ENCODE results near the gene RHBDD3. TPM values are rescaled to one million over a fixed set of nuclear protein-coding genes. Genes with fewer than 3 reads are reported as not detected.

RHBDD3 gene
- total RNA-seq, 1 donor from 2014 or later: 58.0 TPM

DNA sequence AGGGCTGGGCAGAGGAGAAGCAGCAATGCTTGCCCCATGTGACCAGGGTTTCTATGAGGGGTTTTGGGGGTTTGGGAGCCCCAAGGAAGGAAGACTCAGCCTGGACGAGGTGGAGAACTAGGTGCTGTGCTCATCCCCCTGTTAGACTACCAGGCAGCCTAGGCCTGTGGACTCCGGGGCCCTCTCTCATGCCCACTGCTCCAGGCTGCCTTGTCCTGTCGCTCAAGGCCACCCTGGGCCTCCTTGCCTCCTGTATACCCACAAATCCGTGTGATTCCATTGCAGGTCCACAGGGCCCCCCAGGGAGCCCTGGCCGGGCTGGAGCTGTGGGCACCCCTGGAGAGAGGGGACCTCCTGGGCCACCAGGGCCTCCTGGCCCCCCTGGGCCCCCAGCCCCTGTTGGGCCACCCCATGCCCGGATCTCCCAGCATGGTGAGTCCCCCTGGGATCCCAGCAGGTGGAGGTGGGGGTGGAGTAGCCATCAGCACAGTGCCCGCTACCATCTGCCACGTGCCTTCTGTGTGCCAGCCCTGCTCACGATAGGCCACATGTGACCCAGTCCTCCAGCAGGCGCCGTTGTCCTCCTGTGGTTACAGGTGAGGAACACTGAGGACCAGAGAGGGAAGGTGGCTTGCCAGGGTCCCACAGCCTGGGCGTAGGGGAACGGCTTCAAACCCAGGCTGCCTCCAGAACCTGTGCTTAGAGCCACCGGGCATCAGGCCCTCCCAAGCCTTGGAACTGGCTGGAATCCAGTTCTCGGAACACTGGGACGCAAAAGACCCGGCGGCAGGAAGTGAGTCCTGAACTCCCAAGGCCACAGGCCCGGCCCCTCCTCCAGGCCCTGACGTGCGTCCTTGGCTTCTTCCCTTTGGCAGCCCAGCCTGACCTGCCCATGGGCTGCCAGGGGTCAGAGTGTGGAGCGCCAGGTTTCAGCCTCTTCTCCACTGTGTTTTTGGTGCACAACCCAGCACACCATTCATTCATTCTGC, 35.5 kb downstream of the RHBDD3 start:
- TF ChIP-seq CTCF (IDR thresholded peaks at IDR 0.05; ENCODE audit: unreplicated experiment): no peak
- no peak overlapping the region for H3K27ac Mint-ChIP-seq
- no peaks in the 10 kb centered on the region for H3K4me1 Mint-ChIP-seq
- no peaks in the 10 kb centered on the region for H3K27me3 Mint-ChIP-seq (ENCODE audit: low read depth)
- H3K4me3 Mint-ChIP-seq: no peak overlapping the region
- peaks cover 6% of the 10 kb centered on the region for H3K36me3 Mint-ChIP-seq
- DNase-seq (ENCODE audit: low spot score in 2 of 2, unreplicated experiment in 2 of 2): no peak
- peaks cover 10% of the 10 kb centered on the region for H3K9me3 Mint-ChIP-seq

DNA sequence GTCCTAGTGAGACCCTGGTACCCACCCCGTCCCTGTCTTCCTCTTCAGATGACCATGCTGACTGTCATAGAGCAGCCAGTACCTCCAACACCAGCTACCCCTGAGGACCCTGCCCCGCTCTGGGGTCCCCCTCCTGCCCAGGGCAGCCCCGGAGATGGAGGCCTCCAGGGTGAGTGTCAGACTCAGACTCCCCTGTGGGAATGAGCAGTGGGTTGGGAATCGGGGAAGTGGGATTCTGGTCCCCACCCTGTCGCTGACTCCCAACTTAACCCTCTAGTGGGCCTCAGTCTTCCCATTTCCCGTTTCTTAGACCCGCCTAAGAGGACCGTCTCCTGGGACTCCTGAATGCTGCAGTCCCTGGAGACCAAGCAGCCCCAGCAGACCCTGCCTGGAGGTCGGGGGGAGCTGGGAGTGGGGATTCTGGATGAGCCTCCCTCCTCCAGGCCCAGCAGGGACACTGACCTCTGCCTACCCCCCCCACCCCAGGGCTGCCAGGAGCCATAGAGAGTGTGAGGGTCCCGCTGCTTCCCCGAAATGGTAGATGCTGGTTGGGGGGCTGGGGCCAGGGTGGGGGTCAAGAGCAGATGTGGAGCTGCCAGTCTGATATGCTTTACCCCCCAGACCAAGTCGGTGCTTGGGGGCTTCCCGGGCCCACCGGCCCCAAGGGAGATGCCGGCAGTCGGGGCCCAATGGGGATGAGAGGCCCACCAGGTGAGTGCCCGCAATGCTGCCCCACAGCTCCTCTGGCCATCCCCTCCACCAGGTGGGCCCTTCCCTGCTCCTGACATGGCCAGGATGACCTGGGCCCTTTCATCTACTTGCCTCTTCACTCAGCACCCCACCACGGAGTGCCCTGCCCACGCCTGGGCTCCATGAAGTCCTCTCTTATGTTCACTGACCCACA, 36.6 kb downstream of the RHBDD3 start:
- no peaks in the 10 kb centered on the region for H3K4me1 Mint-ChIP-seq
- H3K27ac Mint-ChIP-seq: no peak overlapping the region
- no peaks in the 10 kb centered on the region for H3K27me3 Mint-ChIP-seq (ENCODE audit: low read depth)
- H3K4me3 Mint-ChIP-seq: no peak overlapping the region
- DNase-seq (ENCODE audit: low spot score in 2 of 2, unreplicated experiment in 2 of 2): no peak
- peaks cover 6% of the 10 kb centered on the region for H3K36me3 Mint-ChIP-seq
- no peak for TF ChIP-seq CTCF (IDR thresholded peaks at IDR 0.05; ENCODE audit: unreplicated experiment)
- H3K9me3 Mint-ChIP-seq: peaks cover 10% of the 10 kb centered on the region

DNA sequence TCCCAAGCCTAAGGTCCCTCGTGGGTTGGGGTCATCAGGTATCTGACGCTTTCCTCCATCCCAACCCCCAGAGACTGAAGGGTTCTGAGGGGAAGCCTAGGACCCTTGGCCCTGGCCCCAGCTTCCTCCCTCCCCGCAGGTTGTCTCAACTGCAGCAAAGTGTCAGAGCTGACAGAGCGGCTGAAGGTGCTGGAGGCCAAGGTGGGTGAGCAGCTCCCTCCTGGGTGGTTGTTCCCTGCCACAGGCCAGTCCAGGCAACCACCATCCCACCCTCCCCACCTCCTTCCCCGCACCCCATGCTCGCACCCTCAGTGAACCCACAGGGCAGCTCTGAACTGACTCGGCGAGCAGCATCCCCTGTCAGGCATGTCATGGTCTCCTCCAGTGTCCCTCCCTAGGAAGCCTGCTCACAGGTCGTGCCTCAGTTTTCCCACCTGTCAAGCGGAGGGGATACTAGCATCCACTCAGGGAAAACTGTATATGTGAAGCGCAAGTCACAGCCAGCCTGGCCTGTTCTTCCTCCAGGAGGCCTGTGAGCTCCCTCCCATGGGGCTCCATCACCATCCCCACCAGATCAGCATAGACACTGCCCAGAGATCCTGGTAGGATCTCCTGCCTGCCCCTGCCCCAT, 41.3 kb downstream of the RHBDD3 start:
- no peaks in the 10 kb centered on the region for H3K9me3 Mint-ChIP-seq
- H3K4me3 Mint-ChIP-seq: no peak overlapping the region
- no peak overlapping the region for H3K27ac Mint-ChIP-seq
- no peak for DNase-seq (ENCODE audit: low spot score in 2 of 2, unreplicated experiment in 2 of 2)
- H3K4me1 Mint-ChIP-seq: no peaks in the 10 kb centered on the region
- TF ChIP-seq CTCF (IDR thresholded peaks at IDR 0.05; ENCODE audit: unreplicated experiment): no peak
- H3K27me3 Mint-ChIP-seq (ENCODE audit: low read depth): no peaks in the 10 kb centered on the region
- H3K36me3 Mint-ChIP-seq: no peaks in the 10 kb centered on the region

DNA sequence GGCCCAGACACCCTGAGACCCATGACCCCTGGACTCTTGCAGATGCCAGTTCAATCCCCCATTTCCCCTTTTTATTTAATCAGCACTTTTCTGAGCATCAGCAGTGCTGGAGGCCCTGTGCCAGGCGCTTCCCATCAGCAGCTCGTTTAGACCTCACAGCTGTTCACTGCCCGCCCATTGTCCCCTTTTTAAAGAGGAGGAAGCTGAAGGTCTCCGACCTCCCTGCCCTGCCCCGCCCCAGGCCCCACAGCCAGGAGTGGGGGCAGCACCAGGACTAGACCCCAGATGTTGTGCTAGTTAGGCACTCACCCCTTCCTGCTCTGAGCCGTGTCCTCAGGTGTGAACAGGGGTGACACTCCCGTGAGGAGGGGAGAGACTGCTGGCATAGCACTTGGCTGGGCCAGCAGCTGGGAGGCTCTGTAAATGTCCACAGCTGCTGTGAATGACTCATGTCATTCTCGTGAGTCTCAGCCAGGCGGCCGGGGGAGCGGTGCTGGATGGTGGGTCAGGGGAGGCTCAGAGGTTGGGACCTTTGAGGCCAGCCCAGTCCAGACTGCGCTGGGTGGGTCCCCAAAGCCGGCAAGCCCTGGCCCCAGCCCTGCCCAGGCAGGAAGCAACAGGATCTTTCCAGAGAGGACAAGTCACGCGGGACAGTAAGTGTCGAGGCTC, 42.2 kb downstream of the RHBDD3 start:
- no peaks in the 10 kb centered on the region for H3K27me3 Mint-ChIP-seq (ENCODE audit: low read depth)
- no peak overlapping the region for H3K27ac Mint-ChIP-seq
- no peaks in the 10 kb centered on the region for H3K36me3 Mint-ChIP-seq
- H3K9me3 Mint-ChIP-seq: no peaks in the 10 kb centered on the region
- H3K4me1 Mint-ChIP-seq: no peaks in the 10 kb centered on the region
- no peak for DNase-seq (ENCODE audit: low spot score in 2 of 2, unreplicated experiment in 2 of 2)
- TF ChIP-seq CTCF (IDR thresholded peaks at IDR 0.05; ENCODE audit: unreplicated experiment): no peak
- H3K4me3 Mint-ChIP-seq: no peak overlapping the region

- Mint-ChIP-seq H3K27ac (no peak overlapping the region), H3K27me3 (ENCODE audit: low read depth) (no peaks in the 10 kb centered on the region), H3K9me3 (no peaks in the 10 kb centered on the region), H3K36me3 (no peaks in the 10 kb centered on the region), H3K4me3 (no peak overlapping the region), H3K4me1 (no peaks in the 10 kb centered on the region)
- no peak for TF ChIP-seq CTCF (IDR thresholded peaks at IDR 0.05; ENCODE audit: unreplicated experiment)
- DNase-seq (ENCODE audit: low spot score in 2 of 2, unreplicated experiment in 2 of 2): no peak
These were observed 42.8 kb downstream of the RHBDD3 start for GRCh38 chr22:29224859-29225410.

All from mesothelial cell of epicardium (in vitro differentiated cells).